BLaER1 treated with 17β-estradiol and CSF1 and Interleukin-3, amounts not matched to agents 10 nM and 100 nM (cell line): Measurements from ENCODE around the gene STX8.
A peak's percentile ranks its signal among the peaks of the same experiment; 100 is the strongest.

Experiments used
- H3K27ac ChIP-seq, 11 experiments: shearing (Covaris generic); formaldehyde crosslinking; 2 replicates each; pipeline ENCODE4 v1.8.1; 2022
- H3K27me3 ChIP-seq, 11 experiments: shearing (Covaris generic); formaldehyde crosslinking; 2 replicates each; pipeline ENCODE4 v1.8.1; 2022
- H3K36me3 ChIP-seq, 11 experiments: shearing (Covaris generic); formaldehyde crosslinking; 2 replicates each; pipeline ENCODE4 v1.8.1; 2022
- H3K4me1 ChIP-seq, 10 experiments: shearing (Covaris generic); formaldehyde crosslinking; 2 replicates each; pipeline ENCODE4 v1.8.1; 2022
- H3K4me2 ChIP-seq, 11 experiments: shearing (Covaris generic); formaldehyde crosslinking; 2 replicates each; pipeline ENCODE4 v1.8.1; 2022
- H3K4me3 ChIP-seq, 10 experiments: shearing (Covaris generic); formaldehyde crosslinking; 2 replicates each; pipeline ENCODE4 v1.8.1; 2022
- H3K9ac ChIP-seq, 11 experiments: shearing (Covaris generic); formaldehyde crosslinking; 2 replicates each; pipeline ENCODE4 v1.8.1; 2022
- H3K9me3 ChIP-seq, 11 experiments: shearing (Covaris generic); formaldehyde crosslinking; replicated peaks in 1 of 11; 2 replicates each; pipeline ENCODE4 v1.8.1; 2022
- H4K20me1 ChIP-seq, 11 experiments: shearing (Covaris generic); formaldehyde crosslinking; 2 replicates each; pipeline ENCODE4 v1.8.1; 2022
- Cebpa-rat ChIP-seq, 11 experiments: shearing (Covaris generic); IDR thresholded peaks; 2 replicates each; pipeline ENCODE4 v1.8.1; 2022

The STX8 gene

GRCh38 chr17:9541718-9542117 lies 33.9 kb downstream of the STX8 start:
- Histone ChIP-seq H4K20me1 (no peaks in the 10 kb centered on the region), H3K36me3 (peaks cover 0 to 46% (median 13%) of the 10 kb centered on the region in 11 experiments; a peak in 10 of 22 replicates), H3K9ac (no peak overlapping the region), H3K27ac (no peak overlapping the region), H3K9me3 (no peaks in the 10 kb centered on the region), H3K4me1 (no peaks in the 10 kb centered on the region), H3K4me3 (no peak overlapping the region), H3K4me2 (no peak overlapping the region), H3K27me3 (no peaks in the 10 kb centered on the region)
- TF ChIP-seq Cebpa-rat (IDR thresholded peaks at IDR 0.05), result no peak

- H4K20me1 ChIP-seq, result peaks cover 0 to 8% (median 0%) of the 10 kb centered on the region in 11 experiments; a peak in 1 of 22 replicates
- peaks cover 0 to 3% (median 0%) of the 10 kb centered on the region in 10 experiments; a peak in 8 of 20 replicates for H3K4me1 ChIP-seq
- H3K9ac ChIP-seq, result no peak overlapping the region
- no peaks in the 10 kb centered on the region for H3K9me3 ChIP-seq
- no peaks in the 10 kb centered on the region for H3K27me3 ChIP-seq
- H3K27ac ChIP-seq, result no peak overlapping the region
- no peak overlapping the region for H3K4me2 ChIP-seq
- no peak for TF ChIP-seq Cebpa-rat (IDR thresholded peaks at IDR 0.05)
- H3K4me3 ChIP-seq, result no peak overlapping the region
- H3K36me3 ChIP-seq, result peaks cover 0 to 41% (median 13%) of the 10 kb centered on the region in 11 experiments; a peak in 10 of 22 replicates
Observed at GRCh38 chr17:9538626-9539025, 37.0 kb downstream of the STX8 start.

- Histone ChIP-seq H4K20me1 (peaks cover 0 to 17% (median 0%) of the 10 kb centered on the region in 11 experiments; a peak in 1 of 22 replicates), H3K9ac (no peak overlapping the region), H3K9me3 (no peaks in the 10 kb centered on the region)
Observed at GRCh38 chr17:9537177-9537776, 38.3 kb downstream of the STX8 start.

GRCh38 chr17:9536061-9536460 lies 39.6 kb downstream of the STX8 start:
- no peak overlapping the region for H3K9ac ChIP-seq
- H3K36me3 ChIP-seq, result peaks cover 0 to 42% (median 13%) of the 10 kb centered on the region in 11 experiments; a peak in 9 of 22 replicates
- no peak overlapping the region for H3K4me2 ChIP-seq
- H3K9me3 ChIP-seq, result no peaks in the 10 kb centered on the region
- no peak for TF ChIP-seq Cebpa-rat (IDR thresholded peaks at IDR 0.05)
- H3K27ac ChIP-seq, result no peak overlapping the region
- H3K4me3 ChIP-seq, result no peak overlapping the region
- H3K27me3 ChIP-seq, result no peaks in the 10 kb centered on the region
- H3K4me1 ChIP-seq, result peaks cover 0 to 9% (median 0%) of the 10 kb centered on the region in 10 experiments; a peak in 9 of 20 replicates
- peaks cover 0 to 24% (median 0%) of the 10 kb centered on the region in 11 experiments; a peak in 2 of 22 replicates for H4K20me1 ChIP-seq

More at GRCh38 chr17:9537177-9537776, 38.3 kb downstream of the STX8 start:
- Histone ChIP-seq H3K27me3 (no peaks in the 10 kb centered on the region), H3K4me1 (peaks cover 0 to 9% (median 0%) of the 10 kb centered on the region in 10 experiments; a peak in 9 of 20 replicates), H3K27ac (no peak overlapping the region), H3K36me3 (peaks cover 0 to 44% (median 13%) of the 10 kb centered on the region in 11 experiments; a peak in 10 of 22 replicates), H3K4me2 (no peak overlapping the region), H3K4me3 (no peak overlapping the region)
- TF ChIP-seq Cebpa-rat (IDR thresholded peaks at IDR 0.05), result no peak

DNA sequence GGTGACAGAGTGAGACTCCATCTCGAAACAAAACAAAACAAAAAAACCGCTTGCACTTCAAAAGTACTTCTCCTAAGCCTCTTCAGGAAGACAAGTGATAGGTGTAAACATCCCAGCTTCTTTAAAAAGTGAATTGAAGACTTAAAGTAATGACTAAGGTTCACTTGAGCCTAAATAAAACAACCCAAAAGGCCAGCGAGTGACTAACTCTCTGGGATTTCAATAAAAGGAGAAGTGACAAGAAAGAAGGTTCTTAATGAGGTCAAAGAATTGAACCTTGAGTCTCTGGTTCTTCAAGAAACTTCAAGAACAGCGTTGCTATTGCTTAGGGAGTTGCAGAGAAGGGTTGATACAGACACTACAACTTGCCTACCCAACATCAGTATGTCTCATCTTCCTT lies 42.2 kb downstream of the STX8 start:
- no peak overlapping the region for H3K27ac ChIP-seq

DNA sequence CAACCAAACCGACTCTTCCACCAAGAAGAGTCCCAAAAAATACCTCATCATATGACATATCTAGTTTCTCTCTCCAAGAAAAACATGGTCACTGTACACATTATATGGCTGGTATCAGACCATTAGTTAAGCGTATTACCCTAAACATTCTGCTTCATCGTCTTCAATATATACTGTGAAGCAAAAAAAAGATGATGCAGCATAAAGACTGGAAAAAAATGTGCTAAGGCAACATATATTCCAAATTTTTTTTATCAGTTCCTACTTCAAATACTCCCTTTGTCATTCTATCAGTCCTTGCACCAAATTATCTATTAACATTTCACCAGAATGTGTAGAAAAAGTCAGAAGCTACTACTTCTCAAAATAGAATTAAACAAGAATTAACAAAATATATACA lies 42.9 kb downstream of the STX8 start:
- H3K4me1 ChIP-seq, result peaks cover 0 to 9% (median 0%) of the 10 kb centered on the region in 10 experiments; a peak in 9 of 20 replicates
- H3K27ac ChIP-seq, result no peak overlapping the region
- H3K4me2 ChIP-seq, result no peak overlapping the region
- H3K9me3 ChIP-seq, result no peaks in the 10 kb centered on the region
- no peak overlapping the region for H3K9ac ChIP-seq
- H3K27me3 ChIP-seq, result no peaks in the 10 kb centered on the region
- peaks cover 0 to 26% (median 0%) of the 10 kb centered on the region in 11 experiments; a peak in 2 of 22 replicates for H4K20me1 ChIP-seq
- peaks cover 0 to 39% (median 0%) of the 10 kb centered on the region in 11 experiments; a peak in 7 of 22 replicates for H3K36me3 ChIP-seq
- TF ChIP-seq Cebpa-rat (IDR thresholded peaks at IDR 0.05), result no peak
- no peak overlapping the region for H3K4me3 ChIP-seq

More for the DNA sequence above, 42.2 kb downstream of the STX8 start:
- no peak for TF ChIP-seq Cebpa-rat (IDR thresholded peaks at IDR 0.05)
- H3K36me3 ChIP-seq, result peaks cover 0 to 39% (median 0%) of the 10 kb centered on the region in 11 experiments; a peak in 7 of 22 replicates
- H3K4me1 ChIP-seq, result peaks cover 0 to 9% (median 0%) of the 10 kb centered on the region in 10 experiments; a peak in 9 of 20 replicates
- H3K9me3 ChIP-seq, result no peaks in the 10 kb centered on the region
- peaks cover 0 to 26% (median 0%) of the 10 kb centered on the region in 11 experiments; a peak in 2 of 22 replicates for H4K20me1 ChIP-seq
- H3K4me3 ChIP-seq, result no peak overlapping the region
- peak overlapping the region in 3 of 11 experiments; percentile 12 to 35 (median 33); a peak in 1 of 22 replicates for H3K4me2 ChIP-seq
- H3K27me3 ChIP-seq, result no peaks in the 10 kb centered on the region
- no peak overlapping the region for H3K9ac ChIP-seq

GRCh38 chr17:9531034-9531433 lies 44.6 kb downstream of the STX8 start:
- H3K4me2 ChIP-seq, result no peak overlapping the region
- H3K9ac ChIP-seq, result no peak overlapping the region
- peaks cover 0 to 26% (median 0%) of the 10 kb centered on the region in 11 experiments; a peak in 3 of 22 replicates for H3K36me3 ChIP-seq
- TF ChIP-seq Cebpa-rat (IDR thresholded peaks at IDR 0.05), result no peak
- no peak overlapping the region for H3K27ac ChIP-seq
- no peak overlapping the region for H3K4me3 ChIP-seq
- H3K9me3 ChIP-seq, result no peaks in the 10 kb centered on the region
- no peaks in the 10 kb centered on the region for H3K27me3 ChIP-seq
- H4K20me1 ChIP-seq, result peaks cover 0 to 26% (median 0%) of the 10 kb centered on the region in 11 experiments; a peak in 2 of 22 replicates
- peaks cover 0 to 9% (median 0%) of the 10 kb centered on the region in 10 experiments; a peak in 9 of 20 replicates for H3K4me1 ChIP-seq

GRCh38 chr17:9529033-9529700 lies 46.5 kb downstream of the STX8 start:
- H3K9ac ChIP-seq, result no peak overlapping the region
- H3K27ac ChIP-seq, result no peak overlapping the region
- H3K9me3 ChIP-seq, result no peaks in the 10 kb centered on the region
- peaks cover 0 to 9% (median 0%) of the 10 kb centered on the region in 10 experiments; a peak in 9 of 20 replicates for H3K4me1 ChIP-seq
- H3K4me3 ChIP-seq, result no peak overlapping the region
- H3K27me3 ChIP-seq, result no peaks in the 10 kb centered on the region
- no peak overlapping the region for H3K4me2 ChIP-seq
- peaks cover 0 to 20% (median 0%) of the 10 kb centered on the region in 11 experiments; a peak in 2 of 22 replicates for H3K36me3 ChIP-seq
- H4K20me1 ChIP-seq, result peaks cover 0 to 22% (median 0%) of the 10 kb centered on the region in 11 experiments; a peak in 2 of 22 replicates
- no peak for TF ChIP-seq Cebpa-rat (IDR thresholded peaks at IDR 0.05)

DNA sequence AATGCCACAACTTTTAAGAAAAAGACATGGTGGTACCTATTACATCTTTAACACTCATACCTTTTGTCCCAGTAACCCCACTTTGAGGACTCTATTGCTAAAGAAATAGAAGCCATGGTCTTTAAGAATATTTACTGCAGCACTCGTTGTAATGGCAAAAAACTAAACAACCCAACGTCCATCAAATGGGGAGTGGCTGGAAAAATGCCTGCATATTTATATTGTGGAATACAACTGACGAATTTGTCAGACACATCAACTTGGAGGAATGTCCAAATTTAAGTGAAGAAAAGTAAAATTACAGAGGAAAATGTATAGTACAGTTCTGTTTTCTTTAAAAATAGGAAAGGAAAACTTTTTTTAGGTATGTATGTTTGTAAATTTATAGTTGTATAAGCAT lies 47.8 kb downstream of the STX8 start:
- Histone ChIP-seq H3K4me2 (no peak overlapping the region), H3K4me3 (no peak overlapping the region), H3K36me3 (peaks cover 0 to 20% (median 0%) of the 10 kb centered on the region in 11 experiments; a peak in 2 of 22 replicates), H3K27ac (no peak overlapping the region), H3K9me3 (no peaks in the 10 kb centered on the region), H4K20me1 (peaks cover 0 to 25% (median 0%) of the 10 kb centered on the region in 11 experiments; a peak in 3 of 22 replicates), H3K27me3 (no peaks in the 10 kb centered on the region), H3K9ac (no peak overlapping the region), H3K4me1 (no peaks in the 10 kb centered on the region)
- no peak for TF ChIP-seq Cebpa-rat (IDR thresholded peaks at IDR 0.05)
